Astrocyte of the cerebellum (primary cell): ENCODE data around the gene ZBTB20.

ENCODE experiments used
- DNase-seq: peaks from one replicate; pipeline ENCODE4 v3.0.0-alpha.2; 2011; ENCODE audit warnings: low read depth
- H3K4me3 ChIP-seq: 2 replicates; pipeline ENCODE4 v1.5.1; 2011; ENCODE audit warnings: mild to moderate bottlenecking, low read depth, low read length, moderate library complexity
- CTCF ChIP-seq: IDR thresholded peaks from 2 replicates; pipeline ENCODE4 v1.5.1; 2012; ENCODE audit warnings: low read length, low read depth, moderate library complexity, mild to moderate bottlenecking; ENCODE audit errors: missing control alignments
- in situ Hi-C: cut with HindIII; loops from 2 replicates; pipeline ENCODE4 v1.10.0; 2017; ENCODE audit warnings: low sequenced_read_pairs

ZBTB20 gene

DNA sequence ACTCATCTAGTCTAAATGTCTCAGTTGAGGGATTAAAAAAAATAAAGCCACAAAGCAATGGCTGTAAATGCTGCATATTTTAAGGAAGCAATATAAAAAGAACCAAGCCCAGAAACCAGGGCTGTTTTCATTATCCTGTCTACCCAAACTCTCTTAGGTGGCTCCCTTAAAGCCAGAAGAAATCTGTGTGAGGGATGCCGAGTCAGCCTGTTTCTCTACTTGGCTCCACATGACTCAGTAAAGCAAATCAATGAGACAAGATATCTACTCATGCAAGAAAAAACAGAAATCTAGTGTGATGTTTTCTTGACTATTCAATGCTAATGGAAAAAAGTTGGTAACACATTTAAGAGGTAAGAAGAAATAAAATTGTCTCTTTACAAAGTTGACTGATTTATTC lies 296.2 kb downstream of the ZBTB20 start:
- no peak for TF ChIP-seq CTCF
- in situ Hi-C loops = no loop called here
- no peak overlapping the region for H3K4me3 ChIP-seq
- peak; percentile 5 for DNase-seq

GRCh38 chr3:114848643-114849350 lies 298.3 kb downstream of the ZBTB20 start:
- H3K4me3 ChIP-seq = no peak overlapping the region
- no peak for TF ChIP-seq CTCF
- in situ Hi-C loops = no loop called here
- DNase-seq = no peak

- H3K4me3 ChIP-seq = no peak overlapping the region
- in situ Hi-C loops = no loop called here
- no peak for TF ChIP-seq CTCF
- DNase-seq = no peak
These were observed 299.0 kb downstream of the ZBTB20 start for GRCh38 chr3:114848082-114848481.

- H3K4me3 ChIP-seq = no peak overlapping the region
- DNase-seq = no peak
- no peak for TF ChIP-seq CTCF
- in situ Hi-C loops = no loop called here
These were observed 299.5 kb downstream of the ZBTB20 start for GRCh38 chr3:114847564-114847963.

- DNase-seq = no peak
- in situ Hi-C loops = no loop called here
- H3K4me3 ChIP-seq = no peak overlapping the region
- no peak for TF ChIP-seq CTCF
These were observed 300.3 kb downstream of the ZBTB20 start for GRCh38 chr3:114846779-114847178.

DNA sequence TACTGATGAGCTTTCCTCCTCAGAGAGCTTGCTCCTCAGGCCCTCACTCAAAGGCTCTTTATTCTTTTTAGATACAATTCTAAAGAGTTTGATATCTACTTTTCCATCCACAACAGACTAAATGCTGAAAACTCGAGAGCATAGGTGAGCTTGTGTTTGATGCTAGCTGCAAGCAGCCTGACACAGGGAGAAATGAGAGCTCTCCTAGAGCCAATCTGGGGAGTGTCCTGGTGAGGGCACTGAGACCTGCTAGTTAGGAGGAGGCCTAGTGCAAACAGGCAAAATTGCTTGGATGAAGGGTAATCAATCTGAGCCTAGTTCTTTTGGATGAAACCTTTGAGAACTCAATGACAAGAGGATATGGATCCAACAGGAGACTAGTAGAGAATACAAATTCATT lies 300.8 kb downstream of the ZBTB20 start:
- no peak for DNase-seq
- in situ Hi-C loops = no loop called here
- no peak overlapping the region for H3K4me3 ChIP-seq
- no peak for TF ChIP-seq CTCF
